GM21447 (cell line): ENCODE results near the gene YPEL3.

ENCODE experiments used
- ATAC-seq: cut with Tn5 transposase; IDR thresholded peaks from one replicate; pipeline ENCODE4 v1.9.1; 2021; ENCODE audit not compliant: unreplicated experiment

The YPEL3 gene

GRCh38 chr16:30070490-30070889 lies 25.5 kb downstream of the YPEL3 start:
- ATAC-seq: no peak

DNA sequence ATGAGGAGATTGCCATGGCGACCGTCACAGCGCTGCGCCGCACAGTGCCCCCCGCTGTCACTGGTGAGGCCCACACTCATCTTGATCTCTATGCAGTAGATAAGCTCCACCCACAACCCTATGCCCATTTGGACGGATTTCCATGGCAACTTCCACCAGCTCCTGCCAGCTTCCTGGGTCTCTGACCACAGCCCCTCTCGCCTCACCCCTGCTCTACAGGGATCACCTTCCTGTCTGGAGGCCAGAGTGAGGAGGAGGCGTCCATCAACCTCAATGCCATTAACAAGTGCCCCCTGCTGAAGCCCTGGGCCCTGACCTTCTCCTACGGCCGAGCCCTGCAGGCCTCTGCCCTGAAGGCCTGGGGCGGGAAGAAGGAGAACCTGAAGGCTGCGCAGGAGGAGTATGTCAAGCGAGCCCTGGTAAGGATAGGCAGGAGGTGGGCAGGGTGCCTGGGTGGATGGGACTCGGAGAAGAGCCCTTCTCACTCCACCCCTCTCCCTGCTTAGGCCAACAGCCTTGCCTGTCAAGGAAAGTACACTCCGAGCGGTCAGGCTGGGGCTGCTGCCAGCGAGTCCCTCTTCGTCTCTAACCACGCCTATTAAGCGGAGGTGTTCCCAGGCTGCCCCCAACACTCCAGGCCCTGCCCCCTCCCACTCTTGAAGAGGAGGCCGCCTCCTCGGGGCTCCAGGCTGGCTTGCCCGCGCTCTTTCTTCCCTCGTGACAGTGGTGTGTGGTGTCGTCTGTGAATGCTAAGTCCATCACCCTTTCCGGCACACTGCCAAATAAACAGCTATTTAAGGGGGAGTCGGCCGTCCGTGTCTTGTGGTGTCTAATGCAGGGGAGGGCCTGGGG lies 26.2 kb downstream of the YPEL3 start:
- no peak for ATAC-seq

GRCh38 chr16:30068750-30069610 lies 27.0 kb downstream of the YPEL3 start:
- ATAC-seq: no peak

- ATAC-seq: no peak
These were observed 27.7 kb downstream of the YPEL3 start for GRCh38 chr16:30068333-30068732.

DNA sequence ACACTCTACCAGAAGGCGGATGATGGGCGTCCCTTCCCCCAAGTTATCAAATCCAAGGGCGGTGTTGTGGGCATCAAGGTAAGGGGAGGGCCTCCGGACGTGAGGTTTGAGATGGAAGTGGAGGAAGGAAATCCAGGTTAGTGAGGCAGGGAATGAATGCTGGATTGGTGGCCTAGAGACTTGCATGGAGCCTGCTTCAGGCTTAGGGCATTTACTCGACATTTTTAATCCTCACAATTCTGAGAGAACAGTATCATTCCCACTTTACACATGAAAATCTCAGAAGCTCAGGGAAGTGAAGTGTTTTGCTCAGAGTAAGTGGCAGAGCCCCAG lies 28.5 kb downstream of the YPEL3 start:
- no peak for ATAC-seq

GRCh38 chr16:30066761-30067583 lies 29.0 kb downstream of the YPEL3 start:
- ATAC-seq: no peak

DNA sequence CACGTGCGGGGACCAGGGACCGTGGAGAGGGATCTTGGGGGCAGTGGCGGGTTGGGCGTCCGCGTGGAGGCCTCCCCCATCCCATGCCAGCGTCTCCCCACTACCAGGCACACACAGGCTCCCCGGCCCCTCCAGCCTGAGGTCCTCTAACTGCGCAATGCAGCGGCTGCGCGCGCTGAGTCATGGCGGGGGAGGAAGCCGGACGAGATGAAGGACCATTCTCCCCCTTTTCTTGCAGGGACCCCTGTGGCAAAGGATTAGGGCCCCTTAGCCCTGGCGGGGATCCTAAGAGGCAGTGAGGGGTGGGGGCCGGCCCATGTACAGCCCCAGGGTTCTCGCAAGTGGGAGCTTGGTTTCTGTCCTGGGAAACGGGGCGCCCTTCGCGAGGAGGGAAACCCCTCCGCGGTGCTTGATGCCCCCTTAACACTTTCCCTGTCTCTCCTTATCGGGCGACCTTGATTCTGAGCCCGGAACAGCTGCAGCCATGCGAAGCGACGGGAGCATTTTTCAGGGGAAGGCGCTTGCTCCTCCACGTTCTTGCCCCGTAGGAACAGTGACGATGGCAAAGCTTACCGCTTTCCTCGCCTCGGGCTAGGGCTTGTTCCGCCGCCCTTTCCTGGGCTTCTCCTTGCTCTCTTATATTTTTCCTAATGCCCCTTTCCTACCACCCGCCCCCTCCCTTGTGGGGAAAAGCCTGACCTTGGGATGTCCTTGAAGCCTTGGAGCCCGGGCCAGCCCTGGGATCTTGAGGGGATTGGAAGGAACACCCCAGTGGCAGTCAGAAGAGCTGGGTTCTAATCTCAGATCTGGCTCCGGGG lies 29.9 kb downstream of the YPEL3 start:
- ATAC-seq: no peak

- ATAC-seq: peak; percentile 71
These were observed 30.7 kb downstream of the YPEL3 start, which contains the start of gene ALDOA for GRCh38 chr16:30065102-30065942. Gene ALDOA (plus strand): TSS chr16:30065760. CDS start chr16:30066898, 1,138 bp downstream.

- ATAC-seq: no peak
These were observed 31.3 kb downstream of the YPEL3 start for GRCh38 chr16:30064729-30065101.

GRCh38 chr16:30063893-30064728 lies 31.9 kb downstream of the YPEL3 start:
- ATAC-seq: peak; percentile 46

DNA sequence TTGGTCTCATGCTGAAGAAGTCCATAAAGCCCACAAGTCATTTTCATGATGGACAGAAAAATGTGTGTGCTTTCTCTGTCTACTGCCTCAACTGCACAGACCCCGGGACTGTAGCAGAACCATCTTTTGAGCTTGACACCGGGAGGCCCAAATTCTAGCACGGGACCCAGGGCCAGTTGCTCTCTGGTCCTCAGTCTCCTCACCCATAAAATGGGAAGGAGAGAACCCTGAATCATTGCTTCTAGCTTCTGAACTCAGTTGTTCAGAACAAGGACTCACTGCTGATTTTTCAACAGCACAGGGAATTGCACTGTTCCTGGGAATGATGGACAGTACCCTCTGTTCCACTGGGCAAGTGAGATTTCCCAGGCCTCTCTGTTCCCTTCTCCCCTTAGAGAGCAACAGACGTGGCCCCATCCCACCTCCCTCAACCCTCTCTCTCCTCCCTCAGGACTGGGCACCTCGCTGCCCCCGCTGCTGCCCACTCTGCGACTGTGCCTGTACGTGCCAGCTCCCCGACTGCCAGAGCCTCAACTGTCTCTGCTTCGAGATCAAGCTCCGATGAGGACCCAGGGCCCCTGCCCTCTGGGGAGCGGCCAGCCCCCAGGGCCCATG lies 32.6 kb downstream of the YPEL3 start:
- ATAC-seq: no peak

DNA sequence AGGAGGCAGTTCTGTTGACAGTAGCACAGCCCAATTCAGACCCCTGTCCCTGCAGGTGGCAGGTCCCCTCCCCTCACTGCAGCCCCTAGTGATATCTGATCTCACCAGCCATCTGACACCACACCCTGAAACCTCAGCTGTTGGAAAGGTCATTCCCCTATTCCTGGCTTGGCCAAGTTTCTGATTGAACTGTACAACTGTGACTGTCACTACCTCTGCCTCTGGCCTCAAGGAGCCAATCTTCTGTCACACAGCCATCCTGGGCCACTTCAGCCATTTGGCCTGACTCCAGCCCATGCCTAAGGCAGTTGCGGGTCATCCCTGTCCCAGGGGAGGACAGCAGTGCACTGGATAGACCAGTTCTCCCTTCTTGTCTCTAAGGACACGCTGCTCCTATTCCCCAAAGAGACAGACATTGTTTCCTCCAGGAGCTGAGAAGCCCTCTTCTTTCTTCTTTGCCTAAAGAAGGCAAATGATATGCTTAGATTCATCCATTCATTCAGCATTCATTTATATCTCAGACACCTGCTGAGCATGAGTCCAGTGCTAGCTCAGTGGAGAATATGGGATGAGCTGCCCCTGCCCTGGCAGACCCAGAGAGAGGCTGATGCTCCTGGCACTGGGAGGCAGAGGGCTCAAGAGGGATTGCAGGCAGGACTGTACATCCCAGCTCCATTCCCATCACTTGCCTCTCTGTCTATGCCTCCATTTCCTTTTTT lies 35.0 kb downstream of the YPEL3 start:
- ATAC-seq: no peak

GRCh38 chr16:30060346-30060745 lies 35.7 kb downstream of the YPEL3 start:
- ATAC-seq: no peak

- ATAC-seq: no peak
These were observed 41.0 kb downstream of the YPEL3 start for GRCh38 chr16:30054959-30055553.

GRCh38 chr16:30054451-30054850 lies 41.6 kb downstream of the YPEL3 start:
- no peak for ATAC-seq

- ATAC-seq: no peak
These were observed 42.5 kb downstream of the YPEL3 start for GRCh38 chr16:30053376-30054015.
